AG04450 (cell line): ENCODE data around the gene PFN4. TPM values are rescaled to one million over a fixed set of nuclear protein-coding genes. Genes with fewer than 3 reads are reported as not detected.

Experiments
- CTCF ChIA-PET: fragments of 300-600, 350-600 bp; formaldehyde crosslinking; extraction: SDS; loops from one replicate; lab custom pipeline; 2022; ENCODE audit warnings: antibody characterized with exemption, inconsistent platforms; lab: Charles Lee
- POLR2A ChIA-PET: fragments of 350-600 bp; formaldehyde crosslinking; extraction: SDS; loops from one replicate; lab custom pipeline; 2021; ENCODE audit warnings: antibody characterized with exemption, inconsistent platforms; lab: Yijun Ruan, JAX
- DNase-seq: peaks from one replicate; pipeline ENCODE4 v3.0.0-alpha.2; 2011; ENCODE audit warnings: low read depth, low spot score
- H3K27ac ChIP-seq: one replicate; pipeline ENCODE4 v1.5.1; 2012; ENCODE audit warnings: low read depth, low read length, control low read depth
- H3K27me3 ChIP-seq: one replicate; pipeline ENCODE4 v1.6.0; 2012; ENCODE audit warnings: low read length; ENCODE audit not compliant: control insufficient read depth, insufficient read depth
- H3K4me3 ChIP-seq: 2 replicates; pipeline ENCODE4 v1.5.1; 2011; ENCODE audit warnings: mild to moderate bottlenecking, low read depth, low read length, control low read depth
- H3K9me3 ChIP-seq: 2 replicates; pipeline ENCODE4 v1.5.1; 2012; ENCODE audit warnings: low read length; ENCODE audit not compliant: control insufficient read depth, insufficient read depth
- polyA plus RNA-seq: library from polyadenylated mRNA; depleted of rRNA; stranded (reverse); fragments of >200 nt; gene quantifications from 2 replicates; pipeline ENCODE4 v1.2.3, GENCODE V29; 2011
- TF ChIP-seq, protein P1 (sequence below): IDR thresholded peaks from 2 replicates; pipeline ENCODE4 v1.5.1; 2011; ENCODE audit warnings: low read depth, low read length, control low read depth, inconsistent platforms

Gene PFN4
- polyA plus RNA-seq, 1 experiment = 0.52 TPM

DNA sequence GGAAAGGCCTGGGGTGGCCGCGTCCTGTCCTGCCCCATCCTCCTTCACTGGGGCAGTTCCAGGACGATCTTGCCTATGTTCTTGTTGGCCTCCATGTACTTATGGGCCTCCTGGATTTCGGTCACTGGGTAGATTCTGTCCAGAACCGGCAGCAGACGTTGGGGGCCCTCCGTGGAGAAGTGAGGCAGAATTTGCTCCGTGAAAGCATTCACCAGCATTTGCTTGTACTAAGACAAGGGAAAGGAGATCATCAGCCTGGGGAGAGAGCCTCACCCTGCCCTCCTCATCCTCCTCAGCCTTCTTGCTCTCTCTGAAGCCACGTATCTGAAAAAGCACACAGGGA lies 45.6 kb downstream of the PFN4 start:
- Histone ChIP-seq H3K9me3 (no peaks in the 10 kb centered on the region; the same call in 1 of the 2 replicates), H3K27me3 (no peaks in the 10 kb centered on the region), H3K27ac (peak overlapping the region; percentile 52), H3K4me3 (peak overlapping the region; percentile 98)
- CTCF ChIA-PET = no interaction called here
- TF ChIP-seq, protein P1, sequence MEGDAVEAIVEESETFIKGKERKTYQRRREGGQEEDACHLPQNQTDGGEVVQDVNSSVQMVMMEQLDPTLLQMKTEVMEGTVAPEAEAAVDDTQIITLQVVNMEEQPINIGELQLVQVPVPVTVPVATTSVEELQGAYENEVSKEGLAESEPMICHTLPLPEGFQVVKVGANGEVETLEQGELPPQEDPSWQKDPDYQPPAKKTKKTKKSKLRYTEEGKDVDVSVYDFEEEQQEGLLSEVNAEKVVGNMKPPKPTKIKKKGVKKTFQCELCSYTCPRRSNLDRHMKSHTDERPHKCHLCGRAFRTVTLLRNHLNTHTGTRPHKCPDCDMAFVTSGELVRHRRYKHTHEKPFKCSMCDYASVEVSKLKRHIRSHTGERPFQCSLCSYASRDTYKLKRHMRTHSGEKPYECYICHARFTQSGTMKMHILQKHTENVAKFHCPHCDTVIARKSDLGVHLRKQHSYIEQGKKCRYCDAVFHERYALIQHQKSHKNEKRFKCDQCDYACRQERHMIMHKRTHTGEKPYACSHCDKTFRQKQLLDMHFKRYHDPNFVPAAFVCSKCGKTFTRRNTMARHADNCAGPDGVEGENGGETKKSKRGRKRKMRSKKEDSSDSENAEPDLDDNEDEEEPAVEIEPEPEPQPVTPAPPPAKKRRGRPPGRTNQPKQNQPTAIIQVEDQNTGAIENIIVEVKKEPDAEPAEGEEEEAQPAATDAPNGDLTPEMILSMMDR = no peak
- DNase-seq = no peak
- POLR2A ChIA-PET = interaction anchor here (0.7 to 2.5 kb wide), 2 partner anchors 150 to 151 kb away, joined by 3 to 13 read pairs; partner anchors contain the start of gene ATAD2B

DNA sequence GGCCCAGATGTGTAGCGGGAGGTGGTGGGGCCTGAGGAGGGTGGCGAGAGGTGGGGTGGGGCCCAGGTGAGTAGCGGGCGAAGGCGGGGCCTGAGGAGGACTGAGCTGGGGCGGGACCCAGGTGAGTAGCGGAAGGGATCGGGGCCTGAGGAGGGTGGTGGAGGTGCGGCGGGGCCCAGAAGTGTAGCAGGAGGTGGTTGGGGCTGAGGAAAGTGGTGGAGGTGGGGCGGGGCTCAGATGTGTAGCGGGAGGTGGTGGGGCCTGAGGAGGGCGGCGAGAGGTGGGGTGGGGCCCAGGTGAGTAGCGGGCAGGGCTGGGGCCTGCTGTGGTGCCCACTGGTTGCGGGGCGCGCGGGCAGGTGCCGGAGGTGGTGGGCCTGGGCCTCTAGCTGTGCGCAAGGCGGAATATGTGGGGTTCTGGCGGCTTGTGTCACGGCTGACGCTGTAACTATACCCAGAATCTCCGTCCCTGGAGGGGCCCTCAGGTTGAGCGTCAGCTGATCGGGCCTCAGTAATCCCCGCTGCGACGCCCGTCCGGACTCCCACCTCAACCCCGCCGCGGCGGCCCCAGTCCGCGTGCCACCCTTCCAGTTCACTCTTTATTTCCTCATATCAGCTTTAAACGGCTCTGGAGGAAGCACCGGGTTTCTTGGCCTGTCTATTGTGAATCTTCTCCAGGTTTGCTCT lies 46.1 kb downstream of the PFN4 start:
- Histone ChIP-seq H3K9me3 (no peaks in the 10 kb centered on the region; the same call in 1 of the 2 replicates), H3K27me3 (no peaks in the 10 kb centered on the region), H3K4me3 (peak overlapping the region; percentile 98), H3K27ac (peak overlapping the region; percentile 52)
- CTCF ChIA-PET = interaction anchor here (0.9 to 1.0 kb wide), 2 partner anchors 8 to 149 kb away, joined by 5 to 9 read pairs; partner anchors contain the start of gene TP53I3
- TF ChIP-seq, protein P1 = no peak
- POLR2A ChIA-PET = interaction anchor here (0.6 to 2.5 kb wide), 8 partner anchors 8 to 283 kb away, joined by 4 to 18 read pairs (median 6); partner anchors contain the start of genes ATAD2B, FAM228B, FKBP1B and ITSN2
- DNase-seq = no peak

DNA sequence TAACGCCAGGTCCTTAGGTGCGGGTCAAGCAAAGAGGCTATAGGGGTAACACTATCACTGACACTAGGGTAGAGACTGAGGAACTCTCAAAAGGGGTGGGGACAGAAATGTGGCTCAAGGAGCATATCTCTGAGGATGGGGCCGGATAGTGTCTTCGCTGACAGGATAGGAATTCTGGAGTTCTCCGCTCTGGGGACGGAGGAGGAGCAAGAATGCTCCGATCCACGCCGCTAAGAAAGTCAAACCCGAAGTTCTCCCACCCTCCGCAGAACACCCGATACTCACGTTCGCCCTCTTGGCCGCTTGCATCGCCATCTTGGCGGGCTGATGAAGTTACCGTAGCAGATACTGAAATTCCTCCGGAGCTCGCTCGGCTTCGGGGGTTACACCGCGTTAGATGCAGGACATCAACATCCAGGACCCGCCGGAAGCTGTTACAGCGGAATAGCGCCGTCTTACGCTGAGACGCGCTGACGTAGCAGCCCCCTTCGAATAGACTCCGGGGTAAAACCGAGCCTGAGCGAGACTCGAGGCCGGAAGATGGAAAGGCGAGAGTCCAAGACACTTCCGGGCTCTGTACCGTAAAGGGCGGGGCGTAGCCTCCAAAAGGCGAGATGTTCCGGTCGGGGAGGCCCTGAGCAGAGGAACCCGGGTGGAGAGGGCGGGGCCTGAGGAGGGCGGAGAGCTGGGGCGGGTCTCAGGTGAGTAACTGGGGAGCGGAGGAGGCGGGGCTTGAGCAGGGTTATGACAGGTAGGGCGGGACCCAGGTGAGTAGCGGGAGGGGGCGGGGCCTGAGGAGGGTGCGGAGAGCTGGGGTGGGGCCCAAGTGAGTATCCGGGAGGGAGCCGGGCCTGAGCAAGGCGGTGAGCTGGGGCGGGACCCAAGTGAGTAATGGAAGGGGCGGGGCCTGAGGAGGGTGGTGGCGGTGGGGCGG lies 47.0 kb downstream of the PFN4 start, which contains the start of gene SF3B6:
Gene SF3B6 (minus strand): TSS at position 412 of the 934 bp plus-strand sequence. CDS start 97 bp downstream, at position 315.
- ChIA-PET POLR2A (interaction anchor here (0.5 to 2.5 kb wide), 9 partner anchors 9 to 306 kb away, joined by 4 to 18 read pairs (median 7); partner anchors contain the start of genes ATAD2B, FAM228B, FKBP1B and ITSN2), CTCF (interaction anchor here (0.9 to 1.0 kb wide), 2 partner anchors 9 to 148 kb away, joined by 5 to 9 read pairs; partner anchors contain the start of gene TP53I3)
- TF ChIP-seq, protein P1 = no peak
- Histone ChIP-seq H3K27me3 (no peaks in the 10 kb centered on the region), H3K4me3 (peak within 1 kb of the TSS; percentile 98), H3K27ac (peak within 1 kb of the TSS; percentile 88), H3K9me3 (no peaks in the 10 kb centered on the region; the same call in 1 of the 2 replicates)
- DNase-seq = peak; percentile 96

DNA sequence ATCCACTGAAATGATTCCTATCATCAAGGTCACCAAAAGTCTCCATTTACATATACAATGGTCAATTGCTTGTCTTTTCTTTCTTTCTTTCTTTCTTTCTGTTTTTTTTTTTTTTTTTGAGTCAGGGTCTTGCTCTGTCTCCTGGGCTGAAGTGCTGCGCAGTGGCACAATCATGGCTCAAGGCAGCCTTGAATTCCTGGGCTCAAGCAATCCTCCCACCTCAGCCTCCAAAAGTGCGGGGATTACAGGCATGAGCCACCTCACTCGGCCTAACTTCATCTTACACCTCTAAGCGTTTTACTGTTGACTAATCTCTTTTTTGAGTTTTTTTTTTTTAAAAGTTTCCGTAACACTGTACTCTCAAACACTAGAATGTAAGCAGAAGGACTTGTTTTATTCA lies 47.9 kb downstream of the PFN4 start:
- CTCF ChIA-PET = no interaction called here
- H3K9me3 ChIP-seq = no peaks in the 10 kb centered on the region; the same call in 1 of the 2 replicates
- H3K4me3 ChIP-seq = peak overlapping the region; percentile 98
- no peak for DNase-seq
- H3K27me3 ChIP-seq = no peaks in the 10 kb centered on the region
- POLR2A ChIA-PET = interaction anchor here (2.5 kb wide), 1 partner anchor 148 kb away, joined by 13 read pairs; the partner anchor contains the start of gene ATAD2B
- no peak overlapping the region for H3K27ac ChIP-seq
- TF ChIP-seq, protein P1 = no peak
